Right cardiac atrium (tissue), 5 donors: ENCODE results near the gene OR2M4. TPM values are rescaled to one million over a fixed set of nuclear protein-coding genes. Genes with fewer than 3 reads are reported as not detected.
A peak's percentile ranks its signal among the peaks of the same experiment; 100 is the strongest.
"Not testable (repeated sequence)": the region's sequence is repeated elsewhere in the genome, so short reads cannot be mapped to it uniquely, and the experiment has no call there.

ENCODE experiments used
- ATAC-seq, 2 donors: fragments of 200-7000 bp; cut with Tn5 transposase; one replicate each; pipeline versions ENCODE4 v1.8.0 to v1.9.1; 2020; ENCODE audit warnings: moderate library complexity in 2 of 2, mild to moderate bottlenecking in 1 of 2
- DNase-seq, 3 donors: peaks; one replicate each; pipeline ENCODE4 v3.0.0-alpha.2; 2020
- H3K27ac ChIP-seq: one replicate; pipeline ENCODE4 v1.5.1; 2013; ENCODE audit warnings: mild to moderate bottlenecking, low read length, control low read depth, moderate library complexity
- H3K27me3 ChIP-seq: one replicate; pipeline ENCODE4 v1.6.1; 2013; ENCODE audit not compliant: control insufficient read depth, insufficient read depth
- H3K4me1 ChIP-seq: one replicate; pipeline ENCODE4 v1.6.1; 2013; ENCODE audit warnings: low read length; ENCODE audit not compliant: control insufficient read depth, insufficient read depth
- H3K4me3 ChIP-seq: one replicate; pipeline ENCODE4 v1.5.1; 2013; ENCODE audit warnings: low read length, control low read depth
- H3K9me3 ChIP-seq: one replicate; pipeline ENCODE4 v1.6.1; 2013; ENCODE audit warnings: low read length; ENCODE audit not compliant: control insufficient read depth
- WGBS: extraction: QIAGEN DNeasy Blood & Tissue Kit; methylation state at CpG from one replicate; pipeline ENCODE4 v1.1.7; 2013; 5-methylcytosine and 5-hydroxymethylcytosine counted together
- intact Hi-C, 4 donors: fragments of 100-400 bp; cut with DNase I; formaldehyde crosslinking; loops; one replicate each; pipeline versions ENCODE4 v1.11.0 to v1.14.0; 2022 to 2023
- polyA plus RNA-seq: library from polyadenylated mRNA; stranded (reverse); fragments of 200-250 nt; gene quantifications from one replicate; pipeline ENCODE4 v1.2.3, GENCODE V29; 2013
- total RNA-seq, 4 donors: library from RNA; stranded (reverse); fragmentation: NEBNext Ultra II Directional; extraction: Animal tissue kit (Norgen Biotek cat#: 25700); gene quantifications; one replicate each; pipeline ENCODE4 v1.2.1, GENCODE V29; 2021
- donor health status: healthy with polysubstance abuse.
- donor health status: DM: no; HTN: yes; CAD: no.
- donor health status: DM: no; HTN: no; CAD: no.
- donor health status: DM: no; HTN: yes; CAD: no; lungs with severe emphysema.
- donor health status: DM: yes; HTN: yes; CAD: no.

The OR2M4 gene
- total and polyA plus RNA-seq, 5 donors, result not detected

GRCh38 chr1:248259309-248259708 lies 28.1 kb downstream of the OR2M4 start:
- DNase-seq, H3K27me3 ChIP-seq, H3K4me3 ChIP-seq, H3K9me3 ChIP-seq, intact Hi-C loops, H3K4me1 ChIP-seq, ATAC-seq, H3K27ac ChIP-seq: not testable (repeated sequence)
- 56% methylated on average over 1 of the region's 1 CpG for WGBS

GRCh38 chr1:248268178-248268577 lies 37.0 kb downstream of the OR2M4 start:
- no peaks in the 10 kb centered on the region for H3K4me1 ChIP-seq
- H3K27ac ChIP-seq, result no peak overlapping the region
- H3K4me3 ChIP-seq, result no peak overlapping the region
- no peak for DNase-seq
- H3K9me3 ChIP-seq, result no peaks in the 10 kb centered on the region
- no peak for ATAC-seq
- WGBS, result 63% methylated on average over 4 of the region's 4 CpGs
- no peaks in the 10 kb centered on the region for H3K27me3 ChIP-seq
- intact Hi-C loops, result no loop called here

- 92% methylated on average over 13 of the region's 16 CpGs for WGBS
- intact Hi-C loops, H3K27me3 ChIP-seq, H3K27ac ChIP-seq, H3K9me3 ChIP-seq, H3K4me3 ChIP-seq, ATAC-seq, H3K4me1 ChIP-seq: not testable (repeated sequence)
- peak in 1 of 3 donors; percentile 9 for DNase-seq
Measured at GRCh38 chr1:248273225-248273624, 42.0 kb downstream of the OR2M4 start.

- no peaks in the 10 kb centered on the region for H3K27me3 ChIP-seq
- no peak within 1 kb of the TSS for H3K4me3 ChIP-seq
- no peak for ATAC-seq
- no peak within 1 kb of the TSS for H3K27ac ChIP-seq
- no peaks in the 10 kb centered on the region for H3K4me1 ChIP-seq
- intact Hi-C loops, result no loop called here
- DNase-seq, result no peak
- no peaks in the 10 kb centered on the region for H3K9me3 ChIP-seq
- 31% methylated on average over 1 of the region's 1 CpG for WGBS
Measured at GRCh38 chr1:248277876-248278275, 46.7 kb downstream of the OR2M4 start, which contains the start of gene OR2T33. Gene OR2T33, minus strand, starts transcription at chr1:248277976. Its CDS starts 4,162 bp downstream, at chr1:248273814.

GRCh38 chr1:248288391-248288790 lies 57.2 kb downstream of the OR2M4 start:
- DNase-seq, result no peak
- Histone ChIP-seq H3K27ac (no peak overlapping the region), H3K27me3 (no peaks in the 10 kb centered on the region), H3K4me1 (no peaks in the 10 kb centered on the region), H3K9me3 (no peaks in the 10 kb centered on the region), H3K4me3 (no peak overlapping the region)
- WGBS, result 51% methylated on average over 6 of the region's 6 CpGs
- ATAC-seq, result no peak
- intact Hi-C loops, result no loop called here

Other genes starting within 250 kb of the OR2M4 start
- not detected for gene OR2L5, start 217.8 kb upstream of the OR2M4 start, total RNA-seq
- gene OR2L5, start 217.8 kb upstream of the OR2M4 start, polyA plus RNA-seq, result not detected
- under 1 TPM in 1 of 4 donors, not detected in 3; 0.14 TPM for gene OR2L2, start 201.3 kb upstream of the OR2M4 start, total RNA-seq
- gene OR2L2, start 201.3 kb upstream of the OR2M4 start, polyA plus RNA-seq, result not detected
- not detected for gene OR2L3, start 184.6 kb upstream of the OR2M4 start, total RNA-seq
- not detected for gene OR2L3, start 184.6 kb upstream of the OR2M4 start, polyA plus RNA-seq
- gene OR2L13, start 136.2 kb upstream of the OR2M4 start, total RNA-seq, result not detected
- not detected for gene OR2L13, start 136.2 kb upstream of the OR2M4 start, polyA plus RNA-seq
- gene OR2M5, start 86.3 kb upstream of the OR2M4 start, total RNA-seq, result not detected
- not detected for gene OR2M5, start 86.3 kb upstream of the OR2M4 start, polyA plus RNA-seq
- gene OR2M2, start 56.6 kb upstream of the OR2M4 start, total RNA-seq, result not detected
- not detected for gene OR2M2, start 56.6 kb upstream of the OR2M4 start, polyA plus RNA-seq
- not detected for gene OR2M3, start 34.2 kb upstream of the OR2M4 start, total RNA-seq
- gene OR2M3, start 34.2 kb upstream of the OR2M4 start, polyA plus RNA-seq, result not detected
- not detected for gene OR2T33, start 46.6 kb downstream of the OR2M4 start, total RNA-seq
- gene OR2T33, start 46.6 kb downstream of the OR2M4 start, polyA plus RNA-seq, result not detected
- not detected for gene OR2T12, start 72.0 kb downstream of the OR2M4 start, total RNA-seq
- not detected for gene OR2T12, start 72.0 kb downstream of the OR2M4 start, polyA plus RNA-seq
- not detected for gene OR2M7, start 93.2 kb downstream of the OR2M4 start, total RNA-seq
- gene OR2M7, start 93.2 kb downstream of the OR2M4 start, polyA plus RNA-seq, result not detected
- not detected for gene OR14C36, start 117.4 kb downstream of the OR2M4 start, total RNA-seq
- gene OR14C36, start 117.4 kb downstream of the OR2M4 start, polyA plus RNA-seq, result not detected
- not detected for gene OR2T4, start 130.2 kb downstream of the OR2M4 start, total RNA-seq
- gene OR2T4, start 130.2 kb downstream of the OR2M4 start, polyA plus RNA-seq, result not detected
- gene OR2T6, start 144.3 kb downstream of the OR2M4 start, total RNA-seq, result not detected
- not detected for gene OR2T6, start 144.3 kb downstream of the OR2M4 start, polyA plus RNA-seq
- gene OR2T1, start 171.6 kb downstream of the OR2M4 start, total RNA-seq, result not detected
- gene OR2T1, start 171.6 kb downstream of the OR2M4 start, polyA plus RNA-seq, result not detected
- not detected for gene OR2T2, start 214.2 kb downstream of the OR2M4 start, total RNA-seq
- gene OR2T2, start 214.2 kb downstream of the OR2M4 start, polyA plus RNA-seq, result not detected
- gene OR2T3, start 241.9 kb downstream of the OR2M4 start, total RNA-seq, result not detected
- gene OR2T3, start 241.9 kb downstream of the OR2M4 start, polyA plus RNA-seq, result not detected